Astrocyte of the hippocampus (primary cell): ENCODE measurements around the gene SPATA18.

Source experiments
- DNase-seq: peaks from one replicate; pipeline ENCODE4 v3.0.0; 2011; ENCODE audit warnings: low read depth, low spot score

SPATA18 gene, protein sequence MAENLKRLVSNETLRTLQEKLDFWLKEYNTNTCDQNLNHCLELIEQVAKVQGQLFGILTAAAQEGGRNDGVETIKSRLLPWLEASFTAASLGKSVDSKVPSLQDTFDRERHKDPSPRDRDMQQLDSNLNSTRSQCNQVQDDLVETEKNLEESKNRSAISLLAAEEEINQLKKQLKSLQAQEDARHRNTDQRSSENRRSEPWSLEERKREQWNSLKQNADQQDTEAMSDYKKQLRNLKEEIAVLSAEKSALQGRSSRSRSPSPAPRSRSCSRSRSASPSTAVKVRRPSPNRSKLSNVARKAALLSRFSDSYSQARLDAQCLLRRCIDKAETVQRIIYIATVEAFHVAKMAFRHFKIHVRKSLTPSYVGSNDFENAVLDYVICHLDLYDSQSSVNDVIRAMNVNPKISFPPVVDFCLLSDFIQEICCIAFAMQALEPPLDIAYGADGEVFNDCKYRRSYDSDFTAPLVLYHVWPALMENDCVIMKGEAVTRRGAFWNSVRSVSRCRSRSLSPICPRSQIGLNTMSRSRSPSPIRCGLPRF

DNA sequence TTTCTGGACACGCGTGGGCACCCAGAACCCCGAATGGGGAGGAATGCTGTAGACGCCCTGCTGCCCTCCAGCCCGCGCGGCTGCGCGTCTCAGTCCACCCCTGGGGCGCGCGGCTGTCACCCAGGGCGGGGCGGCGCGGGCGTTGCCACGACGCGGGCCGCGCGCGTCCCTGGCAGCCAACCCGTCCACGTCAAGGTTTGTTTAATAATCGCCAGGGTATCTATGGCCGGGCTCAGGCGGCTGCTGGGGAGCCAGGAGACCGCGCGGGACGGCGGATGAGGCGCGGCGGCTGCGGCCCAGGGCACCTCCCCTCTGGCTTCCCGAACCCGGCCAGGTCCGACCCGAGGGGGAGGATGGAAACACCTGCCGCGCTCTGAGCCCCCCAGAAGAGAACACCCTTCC, at the start of gene SPATA18:
TSS of gene SPATA18 (plus strand) at position 92 of the 402 bp plus-strand sequence. CDS start 401 bp downstream, outside the sequence.
- DNase-seq = peak; percentile 60

DNA sequence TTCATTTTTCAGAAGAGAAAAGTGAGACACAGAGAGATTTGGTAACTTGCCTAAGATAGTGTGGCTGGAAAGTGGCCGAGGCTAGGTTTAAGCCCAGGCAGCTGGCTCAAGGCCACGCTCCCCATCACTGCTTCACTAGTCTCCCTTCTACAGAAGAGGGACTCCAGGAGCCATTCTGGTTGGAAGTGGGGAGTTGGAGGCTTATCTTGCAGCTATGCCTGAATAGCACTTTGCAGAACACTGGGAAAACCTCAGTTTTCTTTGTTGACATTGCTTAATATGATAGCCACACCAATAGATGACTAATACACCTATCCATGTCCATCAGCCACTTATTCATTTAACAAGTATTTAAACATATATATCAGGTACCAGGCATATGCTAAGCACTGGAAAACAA, 49.5 kb upstream of the SPATA18 start:
- peak; percentile 46 for DNase-seq

DNA sequence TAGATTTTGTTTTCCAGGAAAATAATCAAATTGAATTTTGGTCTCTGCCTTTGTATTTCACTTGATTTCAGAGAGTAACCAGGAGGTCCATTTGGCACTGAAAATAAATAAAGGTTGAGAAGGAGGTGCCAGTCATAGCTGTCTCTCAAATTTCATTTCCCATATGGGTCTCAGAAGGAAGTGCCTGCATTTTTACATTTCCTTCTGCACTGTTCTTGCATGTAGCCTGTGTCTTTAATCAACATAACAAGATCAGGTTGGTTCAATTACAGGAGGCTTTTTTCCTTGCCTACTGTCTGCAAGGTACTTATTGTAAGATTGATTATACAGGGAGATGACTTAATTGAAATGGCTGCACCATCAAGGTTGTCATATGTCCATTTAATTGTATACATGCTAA, 46.7 kb upstream of the SPATA18 start:
- no peak for DNase-seq

DNA sequence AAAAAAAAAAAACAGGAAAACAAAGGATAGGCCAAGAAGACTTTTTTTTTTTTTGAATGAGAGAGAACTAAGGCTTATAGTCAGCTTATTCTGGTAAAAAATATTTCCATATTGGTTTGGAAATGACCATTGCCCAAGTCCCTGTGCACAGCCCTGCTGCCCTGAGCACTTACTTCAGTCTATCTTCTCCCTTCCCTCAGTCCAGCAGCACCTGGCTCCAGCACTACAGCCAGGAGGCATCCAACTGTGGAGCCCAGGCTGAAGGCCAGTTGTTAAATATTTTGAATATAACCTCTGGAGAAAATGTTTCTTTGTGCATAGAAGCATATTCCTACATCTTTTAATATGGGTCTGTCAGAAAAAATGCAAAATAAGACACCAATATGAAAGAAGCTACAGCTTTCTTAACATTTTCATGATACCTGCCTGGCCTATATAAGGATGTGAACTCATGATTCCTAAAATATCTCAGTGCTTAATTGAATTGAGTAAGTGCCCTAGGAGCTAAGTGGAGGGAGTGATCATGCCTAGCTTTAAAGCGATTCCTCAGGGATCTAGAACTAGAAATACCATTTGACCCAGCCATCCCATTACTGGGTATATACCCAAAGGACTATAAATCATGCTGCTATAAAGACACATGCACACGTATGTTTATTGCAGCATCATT, 45.4 kb upstream of the SPATA18 start:
- no peak for DNase-seq

DNA sequence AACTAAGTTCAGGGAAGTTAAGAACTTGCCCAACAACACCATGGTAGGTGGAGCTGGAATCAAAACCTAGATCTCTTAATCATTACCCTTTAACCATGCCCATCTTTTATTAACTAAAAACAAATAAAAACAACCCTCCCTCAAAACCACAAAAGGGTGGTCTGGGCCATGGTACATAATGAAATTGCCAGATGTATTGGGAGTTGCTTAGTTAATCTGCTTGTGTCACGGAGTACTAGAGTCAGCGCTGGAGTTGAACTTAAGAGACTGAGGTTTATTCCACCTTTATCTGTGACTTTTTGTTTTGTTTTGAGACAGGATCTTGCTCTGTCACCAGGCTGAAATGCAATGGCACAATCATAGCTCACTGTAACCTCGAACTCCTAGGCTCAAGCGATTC, 44.2 kb upstream of the SPATA18 start:
- no peak for DNase-seq

DNA sequence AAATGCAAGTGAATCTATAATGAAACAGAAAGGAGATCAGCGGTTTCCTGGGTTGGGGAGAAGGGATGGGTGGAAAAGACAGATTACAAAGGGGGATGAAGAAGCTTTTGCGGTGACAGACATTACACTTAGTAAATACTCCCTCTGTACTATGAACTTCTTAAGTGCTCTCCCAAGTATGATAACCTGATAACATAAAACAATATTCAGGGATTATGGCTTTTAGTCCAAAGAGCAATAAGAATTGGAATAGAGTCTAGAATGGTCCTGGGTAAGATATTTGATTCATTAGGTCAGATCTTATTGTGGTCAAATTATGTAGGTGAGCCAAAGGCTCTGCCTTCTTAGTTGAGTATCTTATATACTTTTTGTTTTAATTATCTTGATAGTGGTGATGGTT, 40.1 kb upstream of the SPATA18 start:
- no peak for DNase-seq

DNA sequence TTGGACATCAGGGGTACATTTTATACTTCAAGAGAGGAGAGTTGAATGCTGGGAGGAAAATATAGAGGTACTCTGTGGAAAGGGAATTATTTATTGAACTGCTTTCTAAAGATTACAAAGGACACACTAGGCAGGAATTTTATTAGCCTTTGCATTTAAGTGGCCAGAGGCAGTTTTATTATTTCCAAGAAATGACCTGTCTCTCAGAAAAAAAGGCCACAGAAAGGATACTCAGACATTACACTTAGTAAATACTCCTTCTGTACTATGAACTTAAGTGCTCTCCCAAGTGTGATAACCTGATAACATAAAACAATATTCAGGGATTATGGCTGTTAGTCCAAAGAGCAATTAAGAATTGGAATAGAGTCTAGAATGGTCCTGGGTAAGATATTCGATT, 38.5 kb upstream of the SPATA18 start:
- DNase-seq = no peak

DNA sequence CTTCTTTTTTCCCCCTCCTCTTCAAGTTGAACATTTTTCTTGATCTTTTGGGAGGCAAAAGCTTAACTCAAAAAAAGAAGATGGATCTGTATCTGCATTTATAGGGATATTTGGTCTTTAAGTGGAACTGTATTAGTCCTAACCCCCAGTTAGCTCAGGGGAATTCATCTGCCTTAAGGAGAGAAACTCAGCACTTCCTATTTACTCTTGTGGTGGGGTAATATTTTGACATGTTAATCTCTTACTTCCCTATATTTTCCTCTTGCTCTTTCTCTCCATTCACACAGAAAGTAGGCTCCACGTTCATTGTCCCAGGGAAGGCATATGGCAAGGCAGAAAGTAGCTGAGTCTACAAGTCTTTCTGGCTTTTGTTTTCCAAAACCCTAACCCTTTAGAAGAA, 36.2 kb upstream of the SPATA18 start:
- no peak for DNase-seq

DNA sequence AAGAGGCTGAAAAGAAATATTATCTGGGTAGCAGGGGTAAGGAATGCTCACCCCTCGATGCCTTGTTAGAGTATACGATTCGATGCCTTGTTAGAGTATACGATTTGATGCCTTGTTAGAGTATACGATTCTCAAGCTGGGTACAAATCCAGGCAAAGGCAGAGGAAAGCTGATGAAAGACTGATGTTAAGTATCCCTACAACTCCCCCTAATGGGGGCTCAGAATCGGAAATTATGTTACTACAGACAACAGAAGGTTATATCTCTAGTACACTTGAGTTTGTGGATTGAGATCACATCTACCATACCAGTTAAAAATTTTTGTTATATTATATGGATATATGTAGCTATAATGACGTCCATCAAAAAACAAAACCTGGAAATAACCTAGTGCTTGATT, 35.7 kb upstream of the SPATA18 start:
- DNase-seq = peak; percentile 60

DNA sequence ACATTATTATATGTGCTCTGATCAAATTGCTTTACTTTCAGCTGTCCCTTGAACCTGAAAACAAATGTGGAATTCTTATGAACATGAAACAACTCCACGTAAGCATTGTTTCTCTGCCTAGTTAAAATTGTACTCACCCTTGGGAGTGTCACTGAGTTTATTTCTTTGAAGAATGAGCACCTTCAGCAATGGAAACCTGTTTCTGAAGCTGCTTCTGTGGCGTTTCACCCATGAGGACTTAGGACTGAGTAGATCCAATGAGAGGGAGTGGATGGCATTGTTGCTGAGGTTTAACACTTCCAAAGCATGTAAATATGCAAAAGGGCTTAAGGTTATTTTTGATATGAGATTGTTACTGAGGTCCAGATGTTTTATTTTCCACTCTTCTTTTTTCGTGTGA, 34.1 kb upstream of the SPATA18 start:
- DNase-seq = no peak

DNA sequence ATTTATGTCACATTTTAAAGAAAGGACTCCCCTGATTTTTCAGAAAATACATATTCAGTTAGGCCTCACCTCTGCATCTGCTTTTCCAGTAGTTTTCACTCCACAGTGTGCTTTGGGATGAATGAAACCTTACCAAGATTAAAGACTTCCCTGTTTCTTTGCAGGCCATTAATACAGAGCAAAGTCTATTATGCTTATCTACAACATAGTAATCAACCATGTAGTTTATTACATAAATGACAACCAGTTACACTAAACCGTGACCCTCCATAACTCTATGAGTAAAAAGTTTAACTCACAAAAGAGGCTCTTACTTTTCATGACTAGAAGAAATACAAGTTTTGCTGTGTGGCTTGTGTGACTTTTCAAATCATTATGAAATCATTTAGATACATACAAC, 33.3 kb upstream of the SPATA18 start:
- no peak for DNase-seq

DNA sequence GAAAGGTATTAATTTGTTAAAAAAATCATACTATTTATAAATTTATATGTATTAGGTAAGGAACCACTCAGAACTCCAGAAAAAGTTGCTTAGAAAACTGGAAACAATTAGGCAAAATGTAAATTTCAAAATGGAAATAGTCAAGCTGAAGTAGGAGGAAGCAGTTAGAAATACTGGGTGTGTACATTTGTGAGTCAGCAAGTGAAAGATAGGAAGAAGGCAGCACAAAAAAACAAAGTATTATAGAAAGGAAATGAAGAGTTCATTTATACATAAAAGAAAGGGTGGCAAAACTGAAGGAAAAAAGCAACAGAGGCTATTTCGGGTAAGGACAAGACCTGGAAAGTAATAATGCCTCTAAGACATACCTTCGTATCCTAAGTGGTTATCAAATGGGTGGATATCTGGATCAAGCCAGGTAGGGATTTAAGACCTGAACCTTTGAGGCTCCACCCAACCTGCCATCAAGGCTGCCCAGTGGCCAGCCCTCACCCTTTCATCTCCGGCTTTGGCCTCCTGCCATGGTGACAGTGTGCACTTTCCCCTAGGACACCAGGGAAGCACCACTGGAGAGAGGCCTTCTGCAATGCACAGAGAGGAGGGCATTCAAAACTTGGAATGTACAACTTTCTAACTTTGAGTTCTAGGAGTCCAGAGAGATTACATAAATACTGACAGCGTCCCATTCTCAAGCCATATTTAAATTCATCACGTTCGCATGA, 31.0 kb upstream of the SPATA18 start, which contains the start of gene LRRC66:
TSS of gene LRRC66 (minus strand) at position 428 of the 722 bp plus-strand sequence. CDS start 2,750 bp downstream, outside the sequence.
- DNase-seq = no peak

DNA sequence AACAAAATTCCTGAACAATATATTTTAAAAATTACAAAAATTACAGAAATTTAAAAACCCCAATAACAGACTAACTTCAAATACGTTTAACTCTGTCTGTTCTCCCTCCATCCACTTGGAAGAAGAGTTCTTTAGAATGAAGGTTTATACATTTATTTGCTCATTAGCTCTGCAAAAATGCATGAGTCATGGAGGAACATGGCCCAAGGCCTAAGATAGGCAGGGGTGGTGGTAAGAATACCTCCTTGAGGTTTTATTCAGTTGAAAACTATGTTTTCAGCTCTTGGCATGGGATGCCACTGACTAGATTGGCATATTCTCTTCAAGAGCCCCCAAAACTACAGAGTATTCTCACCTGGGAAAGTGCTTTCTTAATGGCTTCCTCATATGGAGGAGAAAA, 22.1 kb upstream of the SPATA18 start:
- DNase-seq = peak; percentile 87

DNA sequence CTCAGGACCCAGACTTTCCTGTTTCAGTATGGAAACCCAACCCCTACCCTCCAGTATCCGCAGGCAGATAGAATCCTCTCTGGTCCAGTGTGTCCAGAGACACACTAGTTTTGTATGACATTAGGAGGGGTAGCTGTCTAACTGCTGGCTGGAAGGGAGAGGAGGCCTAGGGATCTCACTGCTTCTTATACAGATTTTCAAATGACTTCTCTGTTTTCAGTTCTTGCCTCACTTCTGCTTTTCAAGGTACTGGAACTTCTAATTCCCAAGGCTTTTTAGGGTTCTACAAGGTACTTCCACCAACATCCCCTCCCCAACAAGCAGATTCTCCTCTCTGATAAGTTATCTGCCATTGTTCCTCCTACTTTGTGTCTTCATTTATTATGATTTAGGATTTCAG, 19.1 kb upstream of the SPATA18 start:
- no peak for DNase-seq

DNA sequence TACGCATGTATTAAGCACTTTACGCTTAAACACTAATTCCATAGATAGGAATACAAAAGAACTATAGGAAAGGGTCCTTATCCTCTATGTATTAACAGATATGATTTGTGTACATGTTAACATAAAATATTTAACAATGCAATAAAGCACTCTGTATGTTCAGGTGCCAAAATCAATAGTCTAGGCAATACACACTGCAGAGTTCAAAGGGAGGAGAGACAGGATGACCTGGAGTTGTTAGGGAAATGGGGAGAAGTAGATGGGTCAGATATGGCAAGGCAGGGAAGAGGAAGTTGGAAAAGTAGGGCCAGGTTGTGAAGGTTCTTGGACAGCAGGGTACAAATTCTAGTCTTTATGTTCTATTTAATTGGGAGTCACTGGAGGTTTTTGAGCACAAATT, 15.9 kb upstream of the SPATA18 start:
- no peak for DNase-seq

DNA sequence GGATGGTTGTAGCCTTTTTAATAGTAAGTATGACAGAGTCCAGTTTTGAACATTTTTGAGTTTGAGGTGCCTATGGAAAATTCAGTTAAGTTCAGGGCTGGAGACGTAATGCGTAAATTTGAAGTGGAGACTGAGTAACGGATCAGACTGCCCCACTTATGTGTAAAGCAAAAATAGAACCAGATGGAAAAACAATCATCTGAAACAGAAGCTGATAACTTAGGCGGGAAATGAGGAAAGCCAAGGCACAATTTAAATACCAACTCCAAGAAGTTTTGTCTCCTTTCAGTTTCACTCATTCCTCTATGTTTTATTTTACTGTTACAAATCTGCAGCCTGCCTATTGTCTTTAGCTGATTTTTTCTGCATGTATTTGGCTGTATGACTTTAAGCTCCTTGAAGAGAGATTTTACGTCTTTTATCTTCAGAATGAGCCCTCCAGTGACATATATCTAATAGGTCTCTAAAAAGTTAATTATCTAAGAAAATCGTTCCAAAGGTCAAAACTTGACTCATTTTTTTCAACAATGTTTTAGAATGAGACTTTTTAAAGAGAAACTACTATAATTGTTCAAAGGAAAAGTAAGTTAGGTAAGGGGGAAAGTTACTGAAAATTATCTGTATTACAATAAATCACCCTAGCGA, 14.1 kb upstream of the SPATA18 start:
- no peak for DNase-seq

DNA sequence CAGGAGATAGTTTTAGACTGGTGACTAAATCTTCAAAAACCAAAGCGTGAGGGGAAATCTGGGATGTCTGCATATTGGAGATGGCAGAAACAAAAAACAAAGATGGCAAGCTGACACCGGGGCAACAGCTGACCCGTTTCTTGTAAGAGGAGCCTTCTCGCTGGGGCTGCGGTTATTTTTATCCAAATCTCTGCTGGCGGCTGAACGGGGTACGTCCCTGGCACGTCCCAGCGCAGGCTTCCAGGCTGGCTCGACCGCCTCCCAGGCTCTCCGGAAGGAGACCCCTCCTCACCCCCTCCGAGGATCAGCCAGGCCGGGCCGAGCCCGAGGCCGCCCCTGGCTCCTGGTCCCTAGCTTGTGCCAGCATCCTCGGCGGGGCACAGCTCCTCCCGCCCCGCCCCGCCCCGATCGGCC, 13.4 kb upstream of the SPATA18 start:
- peak; percentile 71 for DNase-seq

DNA sequence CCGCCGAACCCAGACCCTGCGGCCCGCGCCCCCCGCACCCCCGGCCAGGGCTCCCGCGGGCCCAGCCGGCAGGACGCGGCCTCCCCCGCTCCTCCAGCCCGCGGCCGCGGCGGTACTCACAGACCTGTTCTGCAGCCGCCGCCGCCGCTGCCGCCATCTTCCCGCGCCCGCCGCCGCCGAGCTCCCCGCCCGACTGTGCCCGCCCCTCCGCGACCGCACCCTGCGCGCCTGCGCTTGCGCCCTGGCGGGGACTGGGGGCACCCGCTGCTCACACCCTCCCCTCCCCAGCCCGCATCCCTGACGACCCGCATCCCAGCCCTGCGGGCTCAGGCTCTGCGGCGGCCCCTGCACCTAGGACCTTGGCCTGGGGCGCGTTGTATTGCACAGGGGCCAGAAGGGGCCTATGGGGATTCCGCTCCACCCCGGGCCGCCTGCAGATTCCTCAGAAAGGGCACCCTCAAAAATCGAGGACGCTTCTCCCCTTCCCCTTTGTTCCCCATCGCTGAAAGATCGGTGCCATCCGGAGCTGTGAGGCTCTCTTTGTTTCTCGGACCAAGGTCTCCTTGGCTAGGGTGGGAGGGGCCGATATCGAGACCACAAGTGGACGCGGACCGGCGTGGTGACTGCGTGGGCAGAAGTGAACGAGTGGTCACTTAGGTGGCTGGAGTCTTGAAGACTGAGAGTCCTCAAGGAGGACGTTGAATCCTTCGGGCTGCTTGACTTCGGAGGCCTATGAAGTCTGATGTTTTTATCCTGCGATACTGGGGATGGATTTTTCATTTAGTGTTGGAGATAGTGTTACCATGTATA, 12.8 kb upstream of the SPATA18 start, which contains the start of gene SGCB:
TSS of gene SGCB (minus strand) at position 197 of the 810 bp plus-strand sequence. CDS start at position 157, 40 bp downstream.
- peak; percentile 87 for DNase-seq

DNA sequence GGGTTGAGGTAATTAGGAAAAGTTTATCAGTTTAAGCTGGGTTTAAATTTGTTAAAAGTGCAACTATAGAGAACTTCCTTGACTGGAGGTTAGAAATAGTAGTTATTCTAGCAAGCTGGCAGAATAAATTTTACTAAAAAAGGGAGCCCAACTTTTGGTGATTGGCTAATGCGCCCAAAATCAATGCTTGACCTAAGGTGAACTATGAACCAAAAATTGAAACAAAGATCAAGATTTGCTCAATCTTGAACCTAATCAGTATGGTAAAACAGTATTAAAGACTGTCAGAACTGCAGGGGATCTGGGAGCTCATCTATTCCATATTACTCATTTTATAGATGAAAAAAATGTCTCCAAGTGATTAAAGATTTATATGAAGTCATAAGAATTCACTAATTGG, 6.1 kb upstream of the SPATA18 start:
- DNase-seq = no peak

DNA sequence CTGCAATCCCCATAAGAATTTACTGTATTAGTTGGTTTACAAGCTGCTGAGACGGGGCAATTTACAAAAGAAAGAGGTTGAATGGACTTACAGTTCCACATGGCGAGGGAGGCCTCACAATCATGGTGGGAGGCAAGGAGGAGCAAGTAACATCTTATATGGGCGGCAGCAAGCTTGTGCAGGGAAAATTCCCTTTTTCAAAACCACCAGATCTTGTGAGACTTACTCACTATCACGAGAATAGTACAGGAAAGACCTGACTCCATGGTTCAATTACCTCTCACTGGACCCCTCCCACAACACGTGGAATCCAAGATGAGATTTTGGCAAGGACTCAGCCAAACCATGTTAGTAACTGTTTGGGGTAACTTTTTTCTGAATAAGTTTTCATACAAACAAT, 1.8 kb upstream of the SPATA18 start:
- no peak for DNase-seq
